A673 (cell line): ENCODE data around the gene EIF2AK3. TPM values are rescaled to one million over a fixed set of nuclear protein-coding genes. Genes with fewer than 3 reads are reported as not detected.
"Not testable (repeated sequence)": the region's sequence is repeated elsewhere in the genome, so short reads cannot be mapped to it uniquely, and the experiment has no call there.

Source experiments
- BruUV-seq: library from RNA; stranded (reverse); fragments of 400-500 nt; replicated peaks from 2 replicates; lab custom pipeline; 2021; lab: Mats Ljungman, UMichigan
- CTCF ChIA-PET: fragments of 300-600 bp; sonication (Branson Sonifier 250); formaldehyde crosslinking; loops from one replicate; lab custom pipeline; 2022; ENCODE audit warnings: antibody characterized with exemption; lab: Charles Lee
- POLR2A ChIA-PET: fragments of 300-600 bp; sonication (Branson Sonifier 250); formaldehyde crosslinking; loops from one replicate; lab custom pipeline; 2022; ENCODE audit warnings: antibody characterized with exemption; ENCODE audit not compliant: low non-redundant PET; lab: Charles Lee
- DNase-seq: peaks from one replicate; pipeline ENCODE4 v3.0.0-alpha.2; 2015; ENCODE audit warnings: low spot score
- H3K27ac ChIP-seq: fragments of 200-600 bp; sonication (generic); 2 replicates; pipeline ENCODE4 v1.5.1; 2016; ENCODE audit warnings: mixed run types, low read depth, mild to moderate bottlenecking, mixed read lengths, antibody characterized with exemption, low read length; ENCODE audit not compliant: poor library complexity, severe bottlenecking
- H3K27me3 ChIP-seq: fragments of 200-600 bp; sonication (generic); replicated peaks from 2 replicates; pipeline ENCODE4 v1.6.1; 2017; ENCODE audit warnings: mixed run types, low read depth, mild to moderate bottlenecking, mixed read lengths, antibody characterized with exemption, low read length; ENCODE audit not compliant: insufficient read depth, poor library complexity
- H3K36me3 ChIP-seq: fragments of 200-600 bp; sonication (generic); 2 replicates; pipeline ENCODE4 v1.6.1; 2016; ENCODE audit warnings: mixed run types, mild to moderate bottlenecking, mixed read lengths, antibody characterized with exemption, low read length; ENCODE audit not compliant: insufficient read depth, poor library complexity, severe bottlenecking
- H3K4me1 ChIP-seq: fragments of 200-600 bp; sonication (generic); 2 replicates; pipeline ENCODE4 v1.6.1; 2017; ENCODE audit warnings: mixed run types, mild to moderate bottlenecking, mixed read lengths, antibody characterized with exemption, low read length; ENCODE audit not compliant: insufficient read depth, poor library complexity, severe bottlenecking
- H3K4me3 ChIP-seq: fragments of 200-600 bp; sonication (generic); 2 replicates; pipeline ENCODE4 v1.5.1; 2016; ENCODE audit warnings: low read depth, mixed run types, mild to moderate bottlenecking, mixed read lengths, low read length; ENCODE audit not compliant: poor library complexity, severe bottlenecking
- H3K9me3 ChIP-seq: fragments of 200-600 bp; sonication (generic); 2 replicates; pipeline ENCODE4 v1.6.1; 2016; ENCODE audit warnings: mixed run types, low read depth, mild to moderate bottlenecking, mixed read lengths, antibody characterized with exemption, low read length; ENCODE audit not compliant: poor library complexity, severe bottlenecking
- EZH2 ChIP-seq: fragments of 200-600 bp; sonication (generic); IDR thresholded peaks from 2 replicates; pipeline ENCODE4 v1.6.1; 2017; ENCODE audit warnings: borderline replicate concordance, low read depth, mild to moderate bottlenecking, mixed read lengths, antibody characterized with exemption, low read length; ENCODE audit not compliant: poor library complexity, severe bottlenecking
- intact Hi-C: fragments of 100-400 bp; cut with micrococcal nuclease; formaldehyde crosslinking; loops from one replicate; pipeline ENCODE4 v1.10.0; 2022; ENCODE audit not compliant: unreplicated experiment
- total RNA-seq: library from RNA; stranded (reverse); gene quantifications from 2 replicates; pipeline ENCODE4 v1.2.3, GENCODE V29; 2021
- TF ChIP-seq, protein P1 (sequence below): fragments of 300-800, 200-600 bp; sonication (generic); conservative IDR thresholded peaks from 2 replicates; pipeline ENCODE4 v1.5.1; 2017; ENCODE audit warnings: low read depth, mild to moderate bottlenecking, antibody characterized with exemption, low read length, moderate library complexity, mixed read lengths

EIF2AK3 gene
- total RNA-seq, 1 experiment from 2014 or later = 5.1 TPM

DNA sequence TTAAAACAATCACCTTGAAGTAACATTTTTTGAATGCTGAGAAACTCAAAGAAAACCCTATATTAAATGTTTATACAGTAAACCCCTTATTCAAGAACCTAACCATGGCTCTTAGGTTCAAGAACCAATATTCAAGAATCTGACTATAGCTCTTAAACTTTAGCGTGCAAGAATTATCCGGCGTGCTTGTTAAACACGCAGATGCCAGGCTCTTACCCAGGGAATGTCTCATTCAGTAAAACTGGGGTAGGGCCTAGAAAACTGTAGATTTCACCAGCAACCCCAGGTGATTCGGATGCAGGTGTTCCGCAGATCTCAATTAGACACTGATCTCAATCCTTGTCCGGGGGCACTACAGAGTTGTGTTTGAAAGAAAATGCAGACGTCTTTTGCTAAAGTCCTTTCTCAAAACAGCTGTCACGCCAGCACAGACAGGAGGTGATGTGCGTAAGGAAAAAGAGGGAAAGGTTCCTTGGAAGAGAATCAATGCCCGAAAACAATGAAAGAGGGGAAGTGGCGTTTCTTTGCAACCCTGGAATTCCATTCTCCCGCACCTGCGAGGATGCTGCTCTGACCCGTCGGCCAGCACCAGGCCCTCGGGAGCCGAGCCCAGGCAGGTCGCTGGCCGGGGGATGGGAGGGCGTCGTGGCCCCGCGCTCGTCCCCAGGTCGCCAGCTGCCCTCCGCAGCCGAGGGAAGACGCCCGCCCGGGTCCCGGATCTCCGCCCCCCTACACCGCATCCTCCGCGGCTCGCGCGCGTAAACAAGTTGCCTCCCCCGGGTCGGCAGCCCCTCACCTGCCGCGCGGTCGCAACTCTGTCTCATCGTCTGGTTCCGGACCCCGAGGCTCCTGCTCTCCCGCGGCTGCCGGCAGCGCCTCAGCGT is 851 bp downstream of the EIF2AK3 start:
- no peaks in the 10 kb centered on the region for H3K9me3 ChIP-seq
- H3K4me1 ChIP-seq = no peaks in the 10 kb centered on the region
- H3K27me3 ChIP-seq = no peaks in the 10 kb centered on the region
- H3K27ac ChIP-seq = peak overlapping the region; percentile 67
- TF ChIP-seq EZH2 = no peak
- TF ChIP-seq, protein P1, sequence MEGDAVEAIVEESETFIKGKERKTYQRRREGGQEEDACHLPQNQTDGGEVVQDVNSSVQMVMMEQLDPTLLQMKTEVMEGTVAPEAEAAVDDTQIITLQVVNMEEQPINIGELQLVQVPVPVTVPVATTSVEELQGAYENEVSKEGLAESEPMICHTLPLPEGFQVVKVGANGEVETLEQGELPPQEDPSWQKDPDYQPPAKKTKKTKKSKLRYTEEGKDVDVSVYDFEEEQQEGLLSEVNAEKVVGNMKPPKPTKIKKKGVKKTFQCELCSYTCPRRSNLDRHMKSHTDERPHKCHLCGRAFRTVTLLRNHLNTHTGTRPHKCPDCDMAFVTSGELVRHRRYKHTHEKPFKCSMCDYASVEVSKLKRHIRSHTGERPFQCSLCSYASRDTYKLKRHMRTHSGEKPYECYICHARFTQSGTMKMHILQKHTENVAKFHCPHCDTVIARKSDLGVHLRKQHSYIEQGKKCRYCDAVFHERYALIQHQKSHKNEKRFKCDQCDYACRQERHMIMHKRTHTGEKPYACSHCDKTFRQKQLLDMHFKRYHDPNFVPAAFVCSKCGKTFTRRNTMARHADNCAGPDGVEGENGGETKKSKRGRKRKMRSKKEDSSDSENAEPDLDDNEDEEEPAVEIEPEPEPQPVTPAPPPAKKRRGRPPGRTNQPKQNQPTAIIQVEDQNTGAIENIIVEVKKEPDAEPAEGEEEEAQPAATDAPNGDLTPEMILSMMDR = no peak
- BruUV-seq = no TSS peak
- ChIA-PET CTCF (no interaction called here), POLR2A (no interaction called here)
- DNase-seq = peak; percentile 8
- H3K4me3 ChIP-seq = peak overlapping the region; percentile 82
- intact Hi-C loops = loop anchor here (2.0 kb wide), 1 partner anchor 30 kb away; no protein-coding TSS in a partner anchor
- no peaks in the 10 kb centered on the region for H3K36me3 ChIP-seq

DNA sequence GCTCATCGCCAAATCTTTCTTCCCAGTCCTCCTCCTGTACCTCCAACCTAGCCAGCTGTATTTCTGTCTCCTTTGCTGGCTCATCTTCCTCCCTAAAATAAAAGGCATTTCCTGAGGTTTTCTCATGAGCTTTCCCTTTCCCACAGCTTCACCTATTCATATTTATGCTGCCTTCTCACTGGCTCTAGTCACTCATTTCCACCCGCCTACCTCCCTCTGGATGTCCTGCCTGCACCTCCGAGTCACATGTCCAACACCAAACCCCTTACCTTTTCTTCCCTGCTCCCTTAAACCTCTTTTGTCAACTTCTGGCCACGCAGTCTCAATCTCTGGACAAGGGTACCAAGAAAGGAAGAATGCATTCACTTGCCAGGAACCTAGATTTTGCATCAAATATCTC is 2.8 kb downstream of the EIF2AK3 start:
- Histone ChIP-seq H3K36me3 (no peaks in the 10 kb centered on the region), H3K4me3 (no peak overlapping the region), H3K27me3 (no peaks in the 10 kb centered on the region), H3K9me3 (no peaks in the 10 kb centered on the region), H3K4me1 (no peaks in the 10 kb centered on the region), H3K27ac (no peak overlapping the region)
- DNase-seq = no peak
- BruUV-seq = no TSS peak
- no peak for TF ChIP-seq EZH2
- TF ChIP-seq, protein P1 = no peak
- intact Hi-C loops = no loop called here
- CTCF ChIA-PET = no interaction called here
- POLR2A ChIA-PET = no interaction called here

DNA sequence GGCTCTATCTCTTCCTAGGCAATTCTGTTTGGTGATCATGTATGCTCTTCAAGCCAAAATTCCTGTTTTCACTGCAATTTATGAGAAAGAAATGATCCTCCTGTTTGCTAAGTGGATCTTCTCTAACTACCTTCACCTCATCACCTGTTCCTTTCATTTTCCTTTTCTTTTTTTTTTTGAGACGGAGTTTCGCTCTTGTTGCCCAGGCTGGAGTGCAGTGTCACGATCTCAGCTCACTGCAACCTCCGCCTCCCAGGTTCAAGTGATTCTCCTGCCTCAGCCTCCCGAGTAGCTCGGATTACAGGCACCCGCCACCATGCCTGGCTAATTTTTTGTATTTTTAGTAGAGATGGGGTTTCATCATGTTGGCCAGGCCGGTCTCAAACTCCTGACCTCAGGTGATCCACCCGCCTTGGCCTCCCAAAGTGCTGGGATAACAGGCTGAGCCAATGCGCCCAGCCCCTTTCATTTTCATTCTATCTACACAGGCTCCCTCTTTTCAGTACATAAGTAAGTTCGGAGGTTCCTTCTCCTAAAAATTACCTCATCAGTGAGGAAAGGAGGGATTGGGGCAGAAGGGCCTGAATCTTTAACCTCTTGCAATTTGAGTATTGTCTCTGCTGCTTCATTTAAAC is 3.3 kb downstream of the EIF2AK3 start:
- H3K9me3 ChIP-seq, intact Hi-C loops, CTCF ChIA-PET, POLR2A ChIA-PET, H3K27me3 ChIP-seq, H3K36me3 ChIP-seq, H3K4me3 ChIP-seq, DNase-seq, H3K27ac ChIP-seq, BruUV-seq, H3K4me1 ChIP-seq: not testable (repeated sequence)
